ENCODE data around the gene H1-8. TPM values are rescaled to one million over a fixed set of nuclear protein-coding genes. Genes with fewer than 3 reads are reported as not detected.

The H1-8 gene
- total and polyA plus RNA-seq, 12 donors, result not detected

DNA sequence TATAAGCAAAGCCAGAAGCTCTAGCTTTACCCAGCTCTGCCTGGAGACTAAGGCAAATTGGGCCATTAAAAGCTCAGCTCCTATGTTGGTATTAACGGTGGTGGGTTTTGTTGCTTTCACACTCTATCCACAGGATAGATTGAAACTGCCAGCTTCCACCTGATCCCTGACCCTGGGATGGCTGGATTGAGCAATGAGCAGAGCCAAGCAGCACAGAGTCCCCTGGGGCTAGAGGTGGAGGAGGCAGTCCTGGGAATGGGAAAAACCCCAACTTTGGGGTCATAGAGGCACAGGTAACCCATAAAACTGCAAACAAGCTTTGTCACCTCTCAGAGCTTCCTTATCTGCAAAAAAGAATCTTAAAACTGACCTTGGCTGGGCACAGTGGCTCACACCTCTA is 7.9 kb upstream of the H1-8 start:
- Histone ChIP-seq H3K27ac (no peak overlapping the region), H3K27me3 (no peaks in the 10 kb centered on the region), H3K4me1 (replicated peaks in 1 of 2) (peaks cover 0 to 5% of the 10 kb centered on the region in 2 donors), H3K4me3 (no peak overlapping the region), H3K36me3 (replicated peaks in 1 of 2) (no peaks in the 10 kb centered on the region), H3K9me3 (replicated peaks in 1 of 3) (no peaks in the 10 kb centered on the region)
- WGBS, 4 donors, result 78 to 100% (median 94%) methylated on average over 1 of the region's 1 CpG
- TF ChIP-seq, protein P1, sequence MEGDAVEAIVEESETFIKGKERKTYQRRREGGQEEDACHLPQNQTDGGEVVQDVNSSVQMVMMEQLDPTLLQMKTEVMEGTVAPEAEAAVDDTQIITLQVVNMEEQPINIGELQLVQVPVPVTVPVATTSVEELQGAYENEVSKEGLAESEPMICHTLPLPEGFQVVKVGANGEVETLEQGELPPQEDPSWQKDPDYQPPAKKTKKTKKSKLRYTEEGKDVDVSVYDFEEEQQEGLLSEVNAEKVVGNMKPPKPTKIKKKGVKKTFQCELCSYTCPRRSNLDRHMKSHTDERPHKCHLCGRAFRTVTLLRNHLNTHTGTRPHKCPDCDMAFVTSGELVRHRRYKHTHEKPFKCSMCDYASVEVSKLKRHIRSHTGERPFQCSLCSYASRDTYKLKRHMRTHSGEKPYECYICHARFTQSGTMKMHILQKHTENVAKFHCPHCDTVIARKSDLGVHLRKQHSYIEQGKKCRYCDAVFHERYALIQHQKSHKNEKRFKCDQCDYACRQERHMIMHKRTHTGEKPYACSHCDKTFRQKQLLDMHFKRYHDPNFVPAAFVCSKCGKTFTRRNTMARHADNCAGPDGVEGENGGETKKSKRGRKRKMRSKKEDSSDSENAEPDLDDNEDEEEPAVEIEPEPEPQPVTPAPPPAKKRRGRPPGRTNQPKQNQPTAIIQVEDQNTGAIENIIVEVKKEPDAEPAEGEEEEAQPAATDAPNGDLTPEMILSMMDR (IDR thresholded peaks at IDR 0.05), result no peak
- TF ChIP-seq POLR2A (IDR thresholded peaks at IDR 0.05), result no peak
- no peak for DNase-seq
- intact Hi-C loops (cut with DNase I), result no loop called here

DNA sequence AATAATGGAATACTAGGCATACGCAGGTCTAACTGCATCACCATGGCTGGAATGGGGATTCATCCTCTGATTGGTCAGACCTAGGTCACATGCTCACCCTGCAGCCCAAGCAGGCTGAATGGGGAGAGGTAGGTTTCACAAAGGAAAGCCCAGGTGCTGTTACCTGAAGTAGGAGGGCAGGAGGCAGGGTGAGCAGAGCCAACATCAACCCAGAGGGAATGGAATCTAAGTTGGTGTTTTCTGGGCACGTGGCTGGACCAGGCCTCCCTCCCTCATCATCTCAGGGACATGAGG is 6.7 kb upstream of the H1-8 start:
- intact Hi-C loops (cut with DNase I), result no loop called here
- Histone ChIP-seq H3K9me3 (replicated peaks in 1 of 3) (no peaks in the 10 kb centered on the region), H3K36me3 (replicated peaks in 1 of 2) (no peaks in the 10 kb centered on the region), H3K4me3 (no peak overlapping the region), H3K27me3 (no peaks in the 10 kb centered on the region), H3K4me1 (replicated peaks in 1 of 2) (peaks cover 0 to 5% of the 10 kb centered on the region in 2 donors), H3K27ac (no peak overlapping the region)
- 64 to 84% (median 76%) methylated on average over 2 of the region's 2 CpGs for WGBS, 4 donors
- no peak for TF ChIP-seq POLR2A (IDR thresholded peaks at IDR 0.05)
- TF ChIP-seq, protein P1 (IDR thresholded peaks at IDR 0.05), result no peak
- DNase-seq, result no peak

- no peak for TF ChIP-seq POLR2A (IDR thresholded peaks at IDR 0.05)
- TF ChIP-seq, protein P1 (IDR thresholded peaks at IDR 0.05), result no peak
- Histone ChIP-seq H3K9me3 (replicated peaks in 1 of 3) (no peaks in the 10 kb centered on the region), H3K27me3 (no peaks in the 10 kb centered on the region), H3K4me1 (replicated peaks in 1 of 2) (peaks cover 0 to 5% of the 10 kb centered on the region in 2 donors), H3K27ac (no peak overlapping the region), H3K36me3 (replicated peaks in 1 of 2) (no peaks in the 10 kb centered on the region), H3K4me3 (no peak overlapping the region)
- no peak for DNase-seq
- 92 to 100% (median 94%) methylated on average over 2 to 3 of the region's 3 CpGs for WGBS, 4 donors
- intact Hi-C loops (cut with DNase I), result no loop called here
Measured at GRCh38 chr3:129536804-129537203, 6.2 kb upstream of the H1-8 start.

DNA sequence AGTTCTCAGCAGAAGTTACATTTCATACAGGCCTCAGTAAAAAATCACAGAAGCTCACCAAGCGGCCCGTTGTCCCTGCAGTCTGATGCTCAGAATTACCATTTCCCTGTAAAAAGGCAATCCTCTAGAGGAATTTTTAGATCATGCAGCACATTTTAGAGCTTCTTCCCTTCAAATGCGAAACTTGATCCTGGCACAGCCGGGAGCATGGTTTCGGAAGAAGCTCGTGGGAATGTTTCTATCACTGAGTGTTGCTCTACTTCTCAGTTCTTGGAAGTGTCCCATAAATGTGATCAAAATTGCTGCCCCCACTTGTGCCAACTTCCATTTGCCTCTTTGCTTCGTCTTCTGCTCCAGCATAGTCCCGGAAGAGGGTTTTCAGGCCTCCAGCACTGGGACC is 3.8 kb upstream of the H1-8 start:
- no peak for TF ChIP-seq POLR2A (IDR thresholded peaks at IDR 0.05)
- TF ChIP-seq, protein P1 (IDR thresholded peaks at IDR 0.05), result no peak
- intact Hi-C loops (cut with DNase I), result no loop called here
- 91 to 96% (median 95%) methylated on average over 8 of the region's 8 CpGs for WGBS, 4 donors
- Histone ChIP-seq H3K27ac (no peak overlapping the region), H3K4me1 (replicated peaks in 1 of 2) (peaks cover 0 to 5% of the 10 kb centered on the region in 2 donors), H3K9me3 (replicated peaks in 1 of 3) (no peaks in the 10 kb centered on the region), H3K36me3 (replicated peaks in 1 of 2) (no peaks in the 10 kb centered on the region), H3K4me3 (no peak overlapping the region), H3K27me3 (no peaks in the 10 kb centered on the region)
- DNase-seq, result no peak
